Measurements from ENCODE around the gene PAIP1.
"Not testable (repeated sequence)": the region's sequence is repeated elsewhere in the genome, so short reads cannot be mapped to it uniquely, and the experiment has no call there.

The PAIP1 gene

DNA sequence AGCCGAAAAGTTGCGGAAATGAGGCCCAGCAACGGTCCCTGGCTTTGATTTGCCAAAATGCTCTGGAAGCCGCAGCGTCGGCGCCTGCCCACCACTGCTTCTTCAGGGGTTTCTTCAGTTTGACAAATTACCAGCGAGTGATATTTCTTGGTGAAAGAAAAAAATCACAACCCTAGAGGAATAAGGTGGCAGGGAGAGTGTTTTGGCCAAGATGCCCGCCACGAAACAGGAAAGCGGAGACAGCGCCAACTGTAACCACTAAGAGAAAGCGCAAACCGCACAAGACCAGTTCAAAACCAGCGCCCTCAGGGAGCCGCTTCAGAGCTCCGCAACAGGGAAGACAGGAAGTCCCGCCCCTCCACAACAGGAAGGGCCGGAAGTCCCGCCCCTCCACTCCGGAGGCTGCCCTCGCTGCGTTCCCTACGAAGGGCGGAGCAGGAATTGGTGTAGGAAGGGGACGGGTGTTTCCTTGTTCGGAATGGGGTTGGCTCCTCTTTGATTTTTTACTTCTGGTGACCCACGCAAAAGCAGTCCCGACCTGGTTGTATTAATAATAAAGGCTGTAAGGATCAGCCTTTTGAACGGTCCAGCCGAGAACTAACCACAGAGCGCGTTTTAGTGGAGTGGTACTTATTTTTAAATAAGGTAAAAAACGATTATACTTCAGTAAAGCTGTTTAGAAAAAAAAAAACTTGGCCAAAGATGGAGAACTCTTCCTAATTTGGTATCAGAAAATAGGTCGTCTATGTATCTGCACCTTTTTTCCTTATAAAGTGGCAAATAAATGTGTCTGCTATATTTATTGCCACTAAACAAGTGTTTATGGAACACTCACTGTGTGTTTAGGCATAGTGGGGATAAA lies 41.8 kb downstream of the PAIP1 start, which contains the start of gene C5orf34:
Gene C5orf34, minus strand, starts transcription at position 333 of the 862 bp plus-strand sequence. CDS start 5,809 bp downstream, outside the sequence.
- peak; percentile 93 for DNase-seq

GRCh38 chr5:43514471-43514815 lies 42.4 kb downstream of the PAIP1 start:
- peak; percentile 36 for DNase-seq

DNA sequence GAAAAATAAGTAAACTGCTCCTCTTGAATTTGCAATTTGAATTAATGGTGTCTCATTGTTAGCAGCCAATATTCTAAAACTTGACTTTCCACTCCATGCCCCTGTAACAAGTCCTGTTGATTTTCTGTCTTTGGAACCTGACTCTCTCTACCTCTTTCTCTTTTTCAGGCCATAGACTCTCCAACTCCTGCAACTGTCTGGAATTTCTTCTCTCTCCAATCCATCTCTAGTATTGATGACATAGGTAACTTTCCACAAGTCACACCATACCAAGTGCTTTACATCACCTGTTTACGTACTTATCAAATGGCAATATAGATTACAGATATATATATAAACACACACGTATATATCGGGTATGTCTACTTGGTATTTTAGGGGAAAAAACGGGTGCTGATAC lies 42.9 kb downstream of the PAIP1 start:
- no peak for DNase-seq

DNA sequence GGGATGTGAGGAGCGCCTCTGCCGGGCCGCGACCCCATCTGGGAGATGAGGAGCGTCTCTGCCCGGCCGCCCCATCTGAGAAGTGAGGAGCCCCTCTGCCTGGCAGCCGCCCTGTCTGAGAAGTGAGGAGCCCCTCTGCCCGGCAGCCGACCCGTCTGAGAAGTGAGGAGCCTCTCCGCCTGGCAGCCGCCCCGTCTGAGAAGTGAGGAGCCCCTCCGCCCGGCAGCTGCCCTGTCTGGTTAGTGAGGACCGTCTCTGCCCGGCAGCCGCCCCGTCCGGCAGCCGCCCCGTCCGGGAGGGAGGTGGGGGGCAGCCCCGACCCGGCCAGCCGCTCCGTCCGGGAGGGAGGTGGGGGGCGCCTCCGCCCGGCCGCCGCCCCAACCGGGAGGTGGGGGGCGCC lies 45.8 kb downstream of the PAIP1 start:
- not testable (repeated sequence) for DNase-seq

DNA sequence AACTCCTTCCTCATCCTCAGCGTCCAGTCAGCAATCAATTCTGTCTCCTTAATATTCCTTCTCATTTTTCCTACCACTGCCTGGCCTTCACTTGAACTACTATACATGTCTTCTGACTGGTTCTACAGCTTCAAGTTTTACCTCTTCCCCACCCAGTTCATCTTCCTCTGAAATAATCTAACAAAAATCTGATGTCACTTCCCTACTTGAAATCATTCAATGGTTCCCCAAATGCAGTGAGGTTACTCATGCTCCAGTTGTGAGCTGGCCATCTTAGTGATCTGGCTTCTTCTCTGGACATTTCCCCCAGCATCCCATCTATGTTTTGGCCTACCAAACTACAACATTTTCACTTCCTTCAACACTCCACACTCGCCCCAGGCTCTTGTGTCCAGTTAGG lies 58.3 kb downstream of the PAIP1 start:
- no peak for DNase-seq

- no peak for DNase-seq
These were observed 59.4 kb downstream of the PAIP1 start for GRCh38 chr5:43497311-43498104.

- DNase-seq: no peak
These were observed 65.6 kb downstream of the PAIP1 start for GRCh38 chr5:43491326-43491725.

DNA sequence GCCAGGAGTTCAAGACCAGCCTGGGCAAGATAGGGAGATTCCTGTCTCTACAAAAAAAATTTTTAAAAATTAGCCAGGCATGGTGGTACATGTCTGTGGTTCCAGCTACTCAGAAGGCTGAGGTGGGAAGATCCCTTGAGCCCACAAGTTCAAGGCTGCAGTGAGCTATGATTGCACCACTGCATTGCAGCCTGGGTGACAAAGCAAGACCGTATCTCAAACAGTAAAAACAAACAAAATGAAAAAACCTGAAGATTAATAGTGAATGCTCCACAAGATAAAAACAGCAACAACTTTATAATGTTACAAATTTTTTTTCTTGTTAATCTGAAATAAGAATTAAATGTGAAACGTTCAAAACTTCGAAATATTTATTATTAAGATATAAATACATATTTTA lies 70.5 kb downstream of the PAIP1 start:
- DNase-seq: no peak

DNA sequence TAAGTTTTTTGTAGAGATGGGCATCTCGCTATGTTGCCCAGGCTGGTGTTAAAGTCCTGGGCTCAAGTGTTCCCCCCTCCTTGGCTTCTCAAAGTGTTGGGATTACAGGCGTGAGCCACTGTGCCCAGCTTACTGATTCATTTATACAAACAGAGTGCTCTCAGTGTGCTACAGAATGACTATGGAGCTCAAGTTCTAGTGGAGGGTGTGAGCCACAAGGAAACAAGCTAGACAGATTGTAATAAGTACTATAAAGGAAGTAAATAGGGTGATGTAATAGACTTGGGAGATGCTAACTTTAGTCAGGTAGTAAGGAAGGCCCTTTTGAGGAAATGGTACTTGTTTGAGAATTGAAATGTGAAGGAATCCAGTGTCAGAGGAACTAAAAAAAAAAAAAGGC lies 71.5 kb downstream of the PAIP1 start:
- DNase-seq: no peak

- DNase-seq: peak; percentile 74
These were observed 72.6 kb downstream of the PAIP1 start for GRCh38 chr5:43484106-43484849.

GRCh38 chr5:43483298-43484105 lies 73.4 kb downstream of the PAIP1 start, which contains the start of gene TMEM267:
Gene TMEM267, minus strand, starts transcription at chr5:43483865. Its CDS starts 29,896 bp downstream, at chr5:43453969.
- DNase-seq: peak; percentile 95

GRCh38 chr5:43482490-43483297 lies 74.2 kb downstream of the PAIP1 start:
- DNase-seq: no peak

Data from NCI-H226 (cell line).